B cell (primary cell): ENCODE results near the gene LRIG1. TPM values are rescaled to one million over a fixed set of nuclear protein-coding genes. Genes with fewer than 3 reads are reported as not detected.

Experiments
- ATAC-seq: fragments of 200-7000 bp; cut with Tn5 transposase; one replicate; pipeline ENCODE4 v1.10.0; 2021; ENCODE audit warnings: low read depth, mild to moderate bottlenecking, moderate number of reproducible peaks, moderate library complexity
- CTCF ChIA-PET: fragments of 350-600 bp; sonication (Branson Sonifier 250); formaldehyde crosslinking; loops from one replicate; lab custom pipeline; 2021; ENCODE audit warnings: antibody characterized with exemption, inconsistent platforms; lab: Charles Lee
- POLR2A ChIA-PET: fragments of 350-600 bp; sonication (Branson Sonifier 250); formaldehyde crosslinking; loops from one replicate; lab custom pipeline; 2021; ENCODE audit warnings: antibody characterized with exemption; lab: Charles Lee
- DNase-seq: peaks from one replicate; pipeline ENCODE4 v3.0.0; 2013
- H2AFZ ChIP-seq: 2 replicates; pipeline ENCODE4 v1.6.1; 2012; ENCODE audit warnings: mild to moderate bottlenecking, low read depth, low read length; ENCODE audit not compliant: insufficient read depth, poor library complexity, severe bottlenecking
- H3K27ac ChIP-seq, 2 donors: 1 replicate in 1 of 2; 2 replicates in 1 of 2; pipeline ENCODE4 v1.5.1; 2012 to 2013; ENCODE audit warnings: low read length in 2 of 2, mild to moderate bottlenecking in 2 of 2, moderate library complexity in 1 of 2
- H3K27me3 ChIP-seq, 4 experiments: fragments of 200-600 bp in 1 of 4; sonication (generic) in 1 of 4; replicated peaks in 1 of 4; 1 replicate in 2 of 4; 2 replicates in 2 of 4; pipeline versions ENCODE4 v1.6.1 to v1.7.0; 2013 to 2016; ENCODE audit warnings: low read length in 3 of 4, mild to moderate bottlenecking in 2 of 4, mixed read lengths in 1 of 4, moderate library complexity in 1 of 4; ENCODE audit not compliant: insufficient read depth in 4 of 4, control insufficient read depth in 3 of 4; ENCODE audit errors: control extremely low read depth in 1 of 4
- H3K36me3 ChIP-seq, 2 experiments: replicated peaks in 1 of 2; 1 replicate in 1 of 2; 2 replicates in 1 of 2; pipeline versions ENCODE4 v1.6.1 to v1.7.1; 2013; ENCODE audit warnings: low read length in 1 of 2; ENCODE audit not compliant: insufficient read depth in 2 of 2, control insufficient read depth in 1 of 2; ENCODE audit errors: control extremely low read depth in 1 of 2, extremely low read depth in 1 of 2
- H3K4me1 ChIP-seq, 2 donors: fragments of 200-600 bp in 1 of 2; sonication (generic) in 1 of 2; 1 replicate in 1 of 2; 2 replicates in 1 of 2; pipeline versions ENCODE4 v1.5.1 to v1.6.1; 2013 to 2017; ENCODE audit warnings: low read length in 2 of 2; ENCODE audit not compliant: control insufficient read depth in 2 of 2, insufficient read depth in 2 of 2
- H3K4me2 ChIP-seq: replicated peaks from 2 replicates; pipeline ENCODE3; 2012; ENCODE audit warnings: mild to moderate bottlenecking, low read depth, low read length; ENCODE audit not compliant: poor library complexity, severe bottlenecking
- H3K4me3 ChIP-seq, 5 experiments: fragments of 200-600 bp in 1 of 5; sonication (generic) in 1 of 5; 1 replicate in 3 of 5; 2 replicates in 2 of 5; pipeline versions ENCODE4 v1.5.1 to v1.7.0; 2011 to 2016; ENCODE audit warnings: low read length in 4 of 5, mild to moderate bottlenecking in 4 of 5, low read depth in 2 of 5, control low read depth in 1 of 5, moderate library complexity in 1 of 5; ENCODE audit not compliant: insufficient read depth in 1 of 5; ENCODE audit errors: control extremely low read depth in 1 of 5, extremely low read depth in 1 of 5
- H3K79me2 ChIP-seq: fragments of 200-600 bp; sonication (generic); one replicate; pipeline ENCODE4 v1.6.0; 2016; ENCODE audit warnings: low read length; ENCODE audit not compliant: control insufficient read depth, insufficient read depth
- H3K9ac ChIP-seq: fragments of 200-600 bp; sonication (generic); 2 replicates; pipeline ENCODE4 v1.6.1; 2017; ENCODE audit warnings: mild to moderate bottlenecking, low read length, moderate library complexity
- H3K9me3 ChIP-seq, 3 donors: one replicate each; pipeline versions ENCODE4 v1.6.1 to v1.7.1; 2013; ENCODE audit warnings: low read length in 2 of 3; ENCODE audit not compliant: control insufficient read depth in 2 of 3, insufficient read depth in 1 of 3; ENCODE audit errors: control extremely low read depth in 1 of 3
- H4K20me1 ChIP-seq: 2 replicates; pipeline ENCODE4 v1.6.0; 2012; ENCODE audit warnings: mild to moderate bottlenecking, low read length; ENCODE audit not compliant: insufficient read depth, control insufficient read depth, poor library complexity, severe bottlenecking
- H3K27ac Mint-ChIP-seq: one replicate; pipeline ENCODE4 v1.8.0; 2021; ENCODE audit warnings: mixed read lengths
- H3K27me3 Mint-ChIP-seq: one replicate; pipeline ENCODE4 v1.8.0; 2021; ENCODE audit warnings: mixed read lengths
- H3K4me1 Mint-ChIP-seq: one replicate; pipeline ENCODE4 v1.8.0; 2021; ENCODE audit warnings: mixed read lengths
- H3K4me3 Mint-ChIP-seq: one replicate; pipeline ENCODE4 v1.8.0; 2021; ENCODE audit warnings: mixed read lengths
- H3K9me3 Mint-ChIP-seq: one replicate; pipeline ENCODE4 v1.8.0; 2022; ENCODE audit warnings: mixed read lengths; ENCODE audit not compliant: insufficient read depth
- EZH2 ChIP-seq: IDR thresholded peaks from 2 replicates; pipeline ENCODE4 v1.6.1; 2012; ENCODE audit warnings: borderline replicate concordance, low read depth, mild to moderate bottlenecking, moderate library complexity, low read length; ENCODE audit not compliant: insufficient read depth, poor library complexity, severe bottlenecking
- WGBS: methylation state at CpG from one replicate; pipeline ENCODE4 v1.1.5; 2013; ENCODE audit warnings: missing lambda C conversion rate; ENCODE audit not compliant: insufficient coverage; 5-methylcytosine and 5-hydroxymethylcytosine counted together
- intact Hi-C: fragments of 100-400 bp; cut with micrococcal nuclease; formaldehyde crosslinking; loops from one replicate; pipeline ENCODE4 v1.10.0; 2022
- polyA plus RNA-seq: library from polyadenylated mRNA; depleted of rRNA; stranded (reverse); fragments of >200 nt; gene quantifications from 2 replicates; pipeline ENCODE4 v1.2.3, GENCODE V29; 2012
- total RNA-seq, 2 donors: library from RNA; stranded (reverse); fragments of 120-200 nt in 1 of 2; gene quantifications; 1 replicate in 1 of 2; 2 replicates in 1 of 2; pipeline versions ENCODE4 v1.2.3 to v1.2.4, GENCODE V29; 2013 to 2022
- TF ChIP-seq, protein P1 (sequence below): fragments of 200-600 bp; IDR thresholded peaks from one replicate; pipeline ENCODE4 v1.8.0; 2022; ENCODE audit warnings: antibody characterized with exemption, mild to moderate bottlenecking

LRIG1 gene
- total and polyA plus RNA-seq, 2 donors (not counting 1 experiment from before 2014, with no cell fraction given), result 9.2 to 12.4 TPM

DNA sequence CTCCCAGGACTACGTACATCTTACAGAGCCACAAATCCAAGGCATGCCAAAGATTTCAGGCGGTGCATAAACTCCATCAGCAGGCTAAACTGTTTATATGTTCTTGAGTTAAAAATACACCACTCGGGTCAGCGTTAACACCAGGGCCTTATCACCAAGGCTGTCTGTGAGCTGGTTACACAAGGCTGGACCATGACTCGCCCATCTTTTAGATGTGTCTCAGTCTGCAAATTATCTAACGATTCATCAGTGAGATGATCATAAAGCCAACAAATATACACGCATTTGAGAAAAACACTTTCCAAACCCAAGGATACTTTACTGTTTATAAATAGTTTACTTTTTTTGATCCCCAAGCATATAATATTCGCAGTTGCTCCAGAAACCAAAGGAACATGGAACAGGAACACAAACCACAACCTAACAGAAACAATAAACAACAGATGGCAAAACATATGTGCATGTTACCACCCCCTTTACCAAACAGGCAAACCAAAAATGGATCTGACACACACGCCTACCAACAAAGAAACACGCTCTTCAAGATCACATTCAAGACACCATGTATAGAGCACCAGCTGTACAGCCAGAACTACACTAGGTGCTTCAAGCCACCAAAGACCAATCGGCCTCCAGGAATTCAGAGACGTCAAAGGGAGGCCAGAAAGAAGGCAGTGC, 15.4 kb downstream of the LRIG1 start:
- ChIA-PET POLR2A (no interaction called here), CTCF (no interaction called here)
- H3K4me3 Mint-ChIP-seq, result no peak overlapping the region
- no peaks in the 10 kb centered on the region for H3K9me3 ChIP-seq
- peaks cover 30 to 33% of the 10 kb centered on the region in 2 donors for H3K4me1 ChIP-seq
- H3K36me3 ChIP-seq, result no peaks in the 10 kb centered on the region
- H3K9me3 Mint-ChIP-seq, result no peaks in the 10 kb centered on the region
- TF ChIP-seq EZH2, result no peak
- TF ChIP-seq, protein P1, sequence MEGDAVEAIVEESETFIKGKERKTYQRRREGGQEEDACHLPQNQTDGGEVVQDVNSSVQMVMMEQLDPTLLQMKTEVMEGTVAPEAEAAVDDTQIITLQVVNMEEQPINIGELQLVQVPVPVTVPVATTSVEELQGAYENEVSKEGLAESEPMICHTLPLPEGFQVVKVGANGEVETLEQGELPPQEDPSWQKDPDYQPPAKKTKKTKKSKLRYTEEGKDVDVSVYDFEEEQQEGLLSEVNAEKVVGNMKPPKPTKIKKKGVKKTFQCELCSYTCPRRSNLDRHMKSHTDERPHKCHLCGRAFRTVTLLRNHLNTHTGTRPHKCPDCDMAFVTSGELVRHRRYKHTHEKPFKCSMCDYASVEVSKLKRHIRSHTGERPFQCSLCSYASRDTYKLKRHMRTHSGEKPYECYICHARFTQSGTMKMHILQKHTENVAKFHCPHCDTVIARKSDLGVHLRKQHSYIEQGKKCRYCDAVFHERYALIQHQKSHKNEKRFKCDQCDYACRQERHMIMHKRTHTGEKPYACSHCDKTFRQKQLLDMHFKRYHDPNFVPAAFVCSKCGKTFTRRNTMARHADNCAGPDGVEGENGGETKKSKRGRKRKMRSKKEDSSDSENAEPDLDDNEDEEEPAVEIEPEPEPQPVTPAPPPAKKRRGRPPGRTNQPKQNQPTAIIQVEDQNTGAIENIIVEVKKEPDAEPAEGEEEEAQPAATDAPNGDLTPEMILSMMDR, result no peak
- H4K20me1 ChIP-seq, result no peaks in the 10 kb centered on the region
- no peak overlapping the region for H3K27ac Mint-ChIP-seq
- no peaks in the 10 kb centered on the region for H3K79me2 ChIP-seq
- peaks cover 0 to 3% (median 0%) of the 10 kb centered on the region in 4 experiments for H3K27me3 ChIP-seq
- WGBS, result 56% methylated on average over 7 of the region's 12 CpGs
- H2AFZ ChIP-seq, result no peak overlapping the region
- peaks cover 38% of the 10 kb centered on the region for H3K4me1 Mint-ChIP-seq
- intact Hi-C loops, result no loop called here
- no peak for ATAC-seq
- H3K27ac ChIP-seq, result no peak overlapping the region
- DNase-seq, result no peak
- H3K27me3 Mint-ChIP-seq, result peaks cover 3% of the 10 kb centered on the region
- no peak overlapping the region for H3K9ac ChIP-seq
- H3K4me3 ChIP-seq, result no peak overlapping the region
- no peak overlapping the region for H3K4me2 ChIP-seq

DNA sequence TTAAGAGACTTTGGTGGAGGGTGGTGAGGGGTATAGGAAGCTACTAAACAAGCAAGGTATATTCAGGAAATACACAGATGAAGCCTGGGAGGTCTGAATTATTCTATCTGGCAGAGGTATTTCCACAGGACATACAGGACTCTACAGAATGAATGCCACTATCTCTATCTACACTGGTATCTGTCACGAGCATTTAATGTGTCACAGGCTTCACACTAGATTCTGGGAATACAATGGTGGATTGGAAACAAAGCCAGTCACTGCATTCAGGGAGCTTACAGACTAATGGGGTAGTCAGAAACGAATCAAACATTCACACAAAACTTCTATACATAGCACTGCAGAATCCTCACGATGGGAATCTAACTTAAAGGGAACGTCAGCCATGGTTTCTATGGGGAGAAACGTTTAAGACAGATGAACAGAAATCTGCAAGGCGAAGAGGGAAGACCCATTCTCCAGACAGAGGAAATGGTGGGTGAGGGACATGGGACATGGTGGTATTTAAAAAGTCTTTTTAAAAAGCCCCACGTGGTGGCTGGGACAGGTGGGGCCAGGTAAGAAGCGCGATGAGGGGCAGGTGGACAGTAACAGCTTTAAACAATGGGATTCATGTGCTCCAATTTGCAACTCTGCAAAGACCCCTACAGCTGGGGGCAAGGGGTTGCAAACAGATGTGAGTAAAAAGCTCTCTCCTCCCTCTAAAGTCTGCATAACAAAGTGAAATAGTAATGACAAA, 16.5 kb downstream of the LRIG1 start:
- Histone ChIP-seq H3K27ac (no peak overlapping the region), H3K79me2 (peaks cover 5% of the 10 kb centered on the region), H2AFZ (no peak overlapping the region), H3K4me2 (no peak overlapping the region), H3K27me3 (peaks cover 0 to 7% (median 0%) of the 10 kb centered on the region in 4 experiments), H3K4me3 (no peak overlapping the region), H3K9ac (no peak overlapping the region), H3K9me3 (peaks cover 0 to 6% (median 0%) of the 10 kb centered on the region in 3 donors), H3K4me1 (peaks cover 26 to 33% of the 10 kb centered on the region in 2 donors), H3K36me3 (no peaks in the 10 kb centered on the region), H4K20me1 (no peaks in the 10 kb centered on the region)
- no peak for DNase-seq
- TF ChIP-seq, protein P1, result no peak
- no peak for TF ChIP-seq EZH2
- H3K27me3 Mint-ChIP-seq, result peaks cover 3% of the 10 kb centered on the region
- H3K27ac Mint-ChIP-seq, result no peak overlapping the region
- H3K4me3 Mint-ChIP-seq, result no peak overlapping the region
- peaks cover 2% of the 10 kb centered on the region for H3K9me3 Mint-ChIP-seq
- no peak for ATAC-seq
- intact Hi-C loops, result no loop called here
- H3K4me1 Mint-ChIP-seq, result peaks cover 39% of the 10 kb centered on the region
- 87% methylated on average over 7 of the region's 9 CpGs for WGBS
- POLR2A ChIA-PET, result interaction anchor here (1.0 kb wide), 1 partner anchor 12 kb away, joined by 3 read pairs; no protein-coding TSS in a partner anchor
- CTCF ChIA-PET, result interaction anchor here (1.0 kb wide), 1 partner anchor 11 kb away, joined by 3 read pairs; no protein-coding TSS in a partner anchor
